Measurements from ENCODE around the gene RXRG.

Gene RXRG

GRCh38 chr1:165402517-165403111, 42.3 kb downstream of the RXRG start:
- Histone ChIP-seq H3K4me3 (IDR thresholded peaks at IDR 0.05; ENCODE audit: insufficient read depth, low read depth, low read length) (no peak overlapping the region), H2AFZ (ENCODE audit: low read depth) (no peak overlapping the region), H3K4me1 (ENCODE audit: low read depth, poor library complexity, severe bottlenecking) (no peaks in the 10 kb centered on the region), H4K20me1 (ENCODE audit: insufficient read depth) (no peaks in the 10 kb centered on the region), H3K27ac (no peak overlapping the region), H3K4me2 (no peak overlapping the region), H3K79me2 (ENCODE audit: insufficient read depth, low read depth) (no peaks in the 10 kb centered on the region), H3K9ac (no peak overlapping the region), H3K36me3 (ENCODE audit: insufficient read depth) (no peaks in the 10 kb centered on the region), H3K27me3 (ENCODE audit: insufficient read depth, low read depth) (no peaks in the 10 kb centered on the region)
- TF ChIP-seq, protein P1, sequence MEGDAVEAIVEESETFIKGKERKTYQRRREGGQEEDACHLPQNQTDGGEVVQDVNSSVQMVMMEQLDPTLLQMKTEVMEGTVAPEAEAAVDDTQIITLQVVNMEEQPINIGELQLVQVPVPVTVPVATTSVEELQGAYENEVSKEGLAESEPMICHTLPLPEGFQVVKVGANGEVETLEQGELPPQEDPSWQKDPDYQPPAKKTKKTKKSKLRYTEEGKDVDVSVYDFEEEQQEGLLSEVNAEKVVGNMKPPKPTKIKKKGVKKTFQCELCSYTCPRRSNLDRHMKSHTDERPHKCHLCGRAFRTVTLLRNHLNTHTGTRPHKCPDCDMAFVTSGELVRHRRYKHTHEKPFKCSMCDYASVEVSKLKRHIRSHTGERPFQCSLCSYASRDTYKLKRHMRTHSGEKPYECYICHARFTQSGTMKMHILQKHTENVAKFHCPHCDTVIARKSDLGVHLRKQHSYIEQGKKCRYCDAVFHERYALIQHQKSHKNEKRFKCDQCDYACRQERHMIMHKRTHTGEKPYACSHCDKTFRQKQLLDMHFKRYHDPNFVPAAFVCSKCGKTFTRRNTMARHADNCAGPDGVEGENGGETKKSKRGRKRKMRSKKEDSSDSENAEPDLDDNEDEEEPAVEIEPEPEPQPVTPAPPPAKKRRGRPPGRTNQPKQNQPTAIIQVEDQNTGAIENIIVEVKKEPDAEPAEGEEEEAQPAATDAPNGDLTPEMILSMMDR (conservative IDR thresholded peaks at IDR 0.05; ENCODE audit: low read depth, low read length), result no peak

DNA sequence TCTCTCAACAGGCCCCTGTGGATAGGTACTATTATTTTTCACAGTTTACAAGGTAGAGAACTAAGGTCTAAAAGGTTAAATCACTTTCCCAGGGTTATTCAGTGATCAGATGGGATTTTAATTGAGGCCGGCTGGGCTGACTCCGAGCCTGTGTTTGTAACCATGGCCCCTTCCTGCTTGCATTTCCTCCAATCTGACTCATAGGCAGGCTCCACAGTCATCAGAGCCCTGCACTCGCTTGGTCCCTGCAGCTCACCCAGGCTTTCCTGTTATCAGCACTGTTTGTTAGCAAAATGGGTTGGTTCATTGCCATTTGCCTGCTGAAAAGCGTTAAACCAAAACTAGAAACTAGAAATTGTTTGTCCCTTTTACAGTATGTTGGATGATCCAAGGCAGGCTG, 47.0 kb downstream of the RXRG start:
- H3K9ac ChIP-seq, result no peak overlapping the region
- TF ChIP-seq, protein P1 (conservative IDR thresholded peaks at IDR 0.05; ENCODE audit: low read depth, low read length), result no peak
- H4K20me1 ChIP-seq (ENCODE audit: insufficient read depth), result no peaks in the 10 kb centered on the region
- H3K4me2 ChIP-seq, result no peak overlapping the region
- no peaks in the 10 kb centered on the region for H3K79me2 ChIP-seq (ENCODE audit: insufficient read depth, low read depth)
- H3K27ac ChIP-seq, result no peak overlapping the region
- H3K36me3 ChIP-seq (ENCODE audit: insufficient read depth), result no peaks in the 10 kb centered on the region
- H2AFZ ChIP-seq (ENCODE audit: low read depth), result no peak overlapping the region
- no peak overlapping the region for H3K4me3 ChIP-seq (IDR thresholded peaks at IDR 0.05; ENCODE audit: insufficient read depth, low read depth, low read length)
- H3K4me1 ChIP-seq (ENCODE audit: low read depth, poor library complexity, severe bottlenecking), result peaks cover 9% of the 10 kb centered on the region
- H3K27me3 ChIP-seq (ENCODE audit: insufficient read depth, low read depth), result peaks cover 15% of the 10 kb centered on the region

GRCh38 chr1:165395901-165396300, 49.0 kb downstream of the RXRG start:
- Histone ChIP-seq H3K4me3 (IDR thresholded peaks at IDR 0.05; ENCODE audit: insufficient read depth, low read depth, low read length) (no peak overlapping the region), H3K27me3 (ENCODE audit: insufficient read depth, low read depth) (peaks cover 21% of the 10 kb centered on the region)
- TF ChIP-seq, protein P1 (conservative IDR thresholded peaks at IDR 0.05; ENCODE audit: low read depth, low read length), result no peak

DNA sequence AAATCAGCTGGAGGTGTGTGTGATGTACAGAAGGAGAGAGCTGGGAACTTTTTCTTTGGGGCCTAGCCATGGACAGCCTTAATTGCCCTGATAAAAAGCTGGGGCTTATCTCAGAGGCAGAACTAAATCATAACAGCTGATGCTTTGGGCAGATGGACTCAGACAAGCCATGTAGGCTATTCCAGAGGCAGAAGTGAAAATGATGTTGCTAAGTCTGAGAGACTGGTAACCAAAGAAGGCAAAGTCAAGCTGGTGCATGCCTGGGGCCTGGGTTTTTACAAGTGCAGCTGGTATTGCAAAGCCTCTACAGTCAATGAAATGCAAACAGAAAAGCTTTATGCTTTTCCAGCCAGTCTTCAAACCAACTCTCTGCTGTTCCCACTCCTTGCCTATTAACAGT, 49.4 kb downstream of the RXRG start:
- Histone ChIP-seq H3K4me2 (no peak overlapping the region), H3K4me3 (IDR thresholded peaks at IDR 0.05; ENCODE audit: insufficient read depth, low read depth, low read length) (no peak overlapping the region), H4K20me1 (ENCODE audit: insufficient read depth) (no peaks in the 10 kb centered on the region), H3K27ac (no peak overlapping the region), H3K4me1 (ENCODE audit: low read depth, poor library complexity, severe bottlenecking) (peaks cover 19% of the 10 kb centered on the region), H2AFZ (ENCODE audit: low read depth) (no peak overlapping the region), H3K36me3 (ENCODE audit: insufficient read depth) (no peaks in the 10 kb centered on the region), H3K9ac (no peak overlapping the region), H3K79me2 (ENCODE audit: insufficient read depth, low read depth) (no peaks in the 10 kb centered on the region), H3K27me3 (ENCODE audit: insufficient read depth, low read depth) (peaks cover 21% of the 10 kb centered on the region)
- TF ChIP-seq, protein P1 (conservative IDR thresholded peaks at IDR 0.05; ENCODE audit: low read depth, low read length), result no peak

More at GRCh38 chr1:165395901-165396300, 49.0 kb downstream of the RXRG start:
- H3K36me3 ChIP-seq (ENCODE audit: insufficient read depth), result no peaks in the 10 kb centered on the region
- no peaks in the 10 kb centered on the region for H3K79me2 ChIP-seq (ENCODE audit: insufficient read depth, low read depth)
- no peaks in the 10 kb centered on the region for H4K20me1 ChIP-seq (ENCODE audit: insufficient read depth)
- no peak overlapping the region for H3K27ac ChIP-seq
- no peak overlapping the region for H2AFZ ChIP-seq (ENCODE audit: low read depth)
- H3K9ac ChIP-seq, result no peak overlapping the region
- H3K4me1 ChIP-seq (ENCODE audit: low read depth, poor library complexity, severe bottlenecking), result peaks cover 19% of the 10 kb centered on the region
- no peak overlapping the region for H3K4me2 ChIP-seq

Data from KMS-11 (cell line).